DND-41 (cell line): ENCODE data around the gene EXOC4.

Experiments used
- ATAC-seq: fragments of 200-7000 bp; cut with Tn5 transposase; 3 replicates; pipeline ENCODE4 v1.9.1; 2021; ENCODE audit warnings: low read depth; ENCODE audit not compliant: insufficient read depth
- DNase-seq: peaks from one replicate; pipeline ENCODE4 v3.0.0-alpha.2; 2020
- H2AFZ ChIP-seq: 2 replicates; pipeline ENCODE4 v1.6.0; 2012; ENCODE audit warnings: low read depth, low read length
- H3K27ac ChIP-seq: 2 replicates; pipeline ENCODE4 v1.5.1; 2012; ENCODE audit warnings: low read length, inconsistent platforms
- H3K27me3 ChIP-seq: fragments of 200-600 bp; sonication (generic); 2 replicates; pipeline ENCODE4 v1.6.0; 2012; ENCODE audit warnings: low read length, mild to moderate bottlenecking, inconsistent platforms; ENCODE audit not compliant: insufficient read depth, poor library complexity
- H3K36me3 ChIP-seq: 2 replicates; pipeline ENCODE4 v1.5.1; 2012; ENCODE audit warnings: low read length, inconsistent platforms; ENCODE audit not compliant: insufficient read depth
- H3K4me1 ChIP-seq: 2 replicates; pipeline ENCODE4 v1.5.1; 2012; ENCODE audit warnings: mild to moderate bottlenecking, low read length; ENCODE audit not compliant: insufficient read depth
- H3K4me2 ChIP-seq: 2 replicates; pipeline ENCODE4 v1.6.0; 2012; ENCODE audit warnings: mild to moderate bottlenecking, moderate library complexity, low read length, inconsistent platforms; ENCODE audit not compliant: insufficient read depth
- H3K4me3 ChIP-seq, 2 experiments: fragments of 200-600 bp in 1 of 2; shearing (Covaris generic) in 1 of 2; 2 replicates each; pipeline ENCODE4 v1.5.1; 2012 to 2016; ENCODE audit warnings: inconsistent platforms in 2 of 2, low read length in 2 of 2, mild to moderate bottlenecking in 2 of 2, low read depth in 1 of 2, moderate library complexity in 1 of 2
- H3K79me2 ChIP-seq: 2 replicates; pipeline ENCODE4 v1.6.0; 2012; ENCODE audit warnings: low read length, inconsistent platforms; ENCODE audit not compliant: insufficient read depth
- H3K9ac ChIP-seq: 2 replicates; pipeline ENCODE4 v1.6.0; 2012; ENCODE audit warnings: low read depth, mild to moderate bottlenecking, inconsistent platforms, low read length, moderate library complexity
- H3K9me3 ChIP-seq: 2 replicates; pipeline ENCODE4 v1.5.1; 2012; ENCODE audit warnings: low read length, moderate library complexity, mild to moderate bottlenecking, inconsistent platforms; ENCODE audit not compliant: insufficient read depth, severe bottlenecking
- H4K20me1 ChIP-seq: 2 replicates; pipeline ENCODE4 v1.6.0; 2012; ENCODE audit warnings: low read length; ENCODE audit not compliant: insufficient read depth
- CTCF ChIP-seq: IDR thresholded peaks from 2 replicates; pipeline ENCODE4 v1.5.1; 2012; ENCODE audit warnings: borderline replicate concordance, low read length, moderate library complexity, mild to moderate bottlenecking; ENCODE audit not compliant: poor library complexity, severe bottlenecking; ENCODE audit errors: extremely low read depth
- EZH2 ChIP-seq: IDR thresholded peaks from 3 replicates; pipeline ENCODE4 v1.6.1; 2012; ENCODE audit warnings: borderline replicate concordance, low read depth, mild to moderate bottlenecking, moderate library complexity, low read length, inconsistent platforms; ENCODE audit not compliant: severe bottlenecking

EXOC4 gene

GRCh38 chr7:133478591-133479135 lies 225.8 kb downstream of the EXOC4 start:
- DNase-seq, result peak; percentile 50
- peak overlapping the region; percentile 8; the same call in 1 of the 2 replicates for H3K9ac ChIP-seq

GRCh38 chr7:133479456-133480065 lies 226.7 kb downstream of the EXOC4 start:
- ATAC-seq, result no peak
- no peak overlapping the region for H3K4me3 ChIP-seq

More at GRCh38 chr7:133478591-133479135, 225.8 kb downstream of the EXOC4 start:
- peak; percentile 4 for TF ChIP-seq CTCF
- no peak for TF ChIP-seq EZH2
- Histone ChIP-seq H3K4me3 (no peak overlapping the region), H3K27me3 (no peaks in the 10 kb centered on the region), H3K79me2 (peaks cover 44% of the 10 kb centered on the region), H2AFZ (no peak overlapping the region), H3K4me1 (peaks cover 65% of the 10 kb centered on the region), H4K20me1 (no peaks in the 10 kb centered on the region), H3K36me3 (peaks cover 28% of the 10 kb centered on the region), H3K9me3 (no peaks in the 10 kb centered on the region), H3K4me2 (peak overlapping the region; percentile 11; the same call in 1 of the 2 replicates), H3K27ac (peak overlapping the region; percentile 79)
- peak; percentile 48 for ATAC-seq

DNA sequence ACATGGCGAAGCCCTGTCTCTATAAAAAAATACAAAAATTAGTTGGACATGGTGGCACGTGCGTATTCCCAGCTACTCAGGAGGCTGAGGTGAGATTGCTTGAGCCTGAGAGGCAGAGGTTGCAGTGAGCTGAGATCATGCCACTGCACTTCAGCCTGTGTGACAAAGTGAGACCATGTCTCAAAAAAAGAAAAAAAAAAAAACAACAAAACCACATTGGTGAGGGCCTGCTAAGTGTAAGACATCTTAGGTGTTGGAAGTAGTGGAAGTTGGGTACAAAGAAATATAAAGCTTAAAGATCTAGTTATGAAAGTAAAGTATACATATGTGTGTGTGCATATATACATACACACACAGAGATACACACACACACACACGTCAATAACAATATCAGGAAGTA lies 228.0 kb downstream of the EXOC4 start:
- H2AFZ ChIP-seq, result no peak overlapping the region
- ATAC-seq, result no peak
- peak overlapping the region; percentile 98 for H3K27ac ChIP-seq
- H4K20me1 ChIP-seq, result no peaks in the 10 kb centered on the region
- TF ChIP-seq CTCF (no peak), EZH2 (no peak)
- peak overlapping the region; percentile 70 for H3K9ac ChIP-seq
- H3K9me3 ChIP-seq, result no peaks in the 10 kb centered on the region
- no peaks in the 10 kb centered on the region for H3K27me3 ChIP-seq
- peak; percentile 43 for DNase-seq
- H3K36me3 ChIP-seq, result peaks cover 28% of the 10 kb centered on the region
- H3K4me3 ChIP-seq, result peak overlapping the region in 1 of 2 experiments; percentile 55; a peak in 2 of 4 replicates
- peaks cover 46% of the 10 kb centered on the region for H3K79me2 ChIP-seq
- peaks cover 82% of the 10 kb centered on the region for H3K4me1 ChIP-seq
- H3K4me2 ChIP-seq, result peak overlapping the region; percentile 68

More at GRCh38 chr7:133479456-133480065, 226.7 kb downstream of the EXOC4 start:
- Histone ChIP-seq H3K79me2 (peaks cover 42% of the 10 kb centered on the region), H3K4me1 (peaks cover 69% of the 10 kb centered on the region), H3K9ac (0 out of 2 replicates have a peak overlapping the region, but pooled peaks have one; percentile 8), H3K36me3 (peaks cover 28% of the 10 kb centered on the region), H3K4me2 (peak overlapping the region; percentile 0; the same call in 1 of the 2 replicates), H4K20me1 (no peaks in the 10 kb centered on the region), H2AFZ (no peak overlapping the region), H3K27ac (peak overlapping the region; percentile 79), H3K27me3 (no peaks in the 10 kb centered on the region), H3K9me3 (no peaks in the 10 kb centered on the region)
- TF ChIP-seq EZH2 (no peak), CTCF (no peak)
- no peak for DNase-seq
